Smooth muscle cell of the brain vasculature (primary cell): ENCODE results near the gene HTR3B.
A peak's percentile ranks its signal among the peaks of the same experiment; 100 is the strongest.
"Not testable (repeated sequence)": the region's sequence is repeated elsewhere in the genome, so short reads cannot be mapped to it uniquely, and the experiment has no call there.

Experiments used
- DNase-seq: peaks from one replicate; pipeline ENCODE4 v3.0.0-alpha.2; 2012; ENCODE audit warnings: low read depth, low spot score

The HTR3B gene

DNA sequence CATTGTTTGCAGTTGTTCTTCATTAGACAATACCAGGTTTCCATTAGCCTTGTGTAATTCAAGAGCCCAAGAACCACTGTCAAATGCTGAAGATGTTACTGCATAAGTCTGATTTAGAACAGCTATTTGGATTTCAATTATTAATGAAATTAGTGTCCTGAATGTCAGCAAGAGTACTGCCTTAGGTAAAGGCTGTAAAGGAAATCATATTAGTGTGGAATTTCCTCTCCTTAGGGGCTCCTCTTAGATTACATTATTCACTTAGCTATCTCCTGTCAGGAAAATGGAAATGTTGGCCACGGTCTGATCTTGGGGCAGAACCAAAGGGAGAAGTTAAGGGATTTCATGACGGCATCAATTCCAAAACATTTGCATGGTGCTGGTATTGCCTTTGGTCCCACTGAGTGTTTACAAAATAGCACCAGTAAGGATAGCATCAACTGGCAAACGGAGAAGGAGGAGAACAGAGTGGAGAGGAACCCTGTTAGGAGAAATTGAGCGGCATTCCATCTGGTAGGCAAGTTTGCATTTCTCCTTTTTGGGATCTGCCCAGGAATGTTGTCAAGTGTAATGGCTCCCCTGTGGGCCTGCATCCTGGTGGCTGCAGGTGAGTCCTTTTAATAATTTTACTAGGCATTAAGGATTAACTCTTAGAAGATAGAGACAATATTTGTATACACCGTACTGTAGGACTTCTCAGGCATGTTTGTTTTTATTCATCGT, at the start of gene HTR3B:
TSS of gene HTR3B (plus strand) at position 418 of the 723 bp plus-strand sequence. CDS start at position 556, 138 bp downstream.
- no peak for DNase-seq

GRCh38 chr11:113855803-113856202, 48.8 kb upstream of the HTR3B start:
- DNase-seq = no peak

GRCh38 chr11:113856966-113857759, 47.4 kb upstream of the HTR3B start:
- no peak for DNase-seq

DNA sequence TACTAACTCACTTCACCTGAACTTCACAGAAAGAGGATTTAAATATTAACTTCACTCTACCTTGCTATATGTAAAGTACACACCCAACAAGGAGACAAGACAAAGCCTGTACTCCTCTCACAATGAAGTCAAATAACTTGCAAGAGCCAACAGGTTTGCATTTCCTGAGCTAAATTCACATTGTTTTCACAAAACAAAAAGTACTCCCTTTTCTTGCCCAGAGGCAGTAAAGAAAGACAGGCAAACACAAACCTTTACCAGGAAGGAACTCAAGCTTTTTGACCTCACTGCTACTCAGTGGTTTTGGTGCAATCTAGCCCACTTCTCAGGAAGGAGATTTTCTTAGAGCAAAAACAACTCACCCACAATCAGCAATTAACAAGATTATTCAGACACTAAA, 44.9 kb upstream of the HTR3B start:
- no peak for DNase-seq

GRCh38 chr11:113862435-113862834, 42.2 kb upstream of the HTR3B start:
- DNase-seq = no peak

GRCh38 chr11:113864410-113864809, 40.2 kb upstream of the HTR3B start:
- no peak for DNase-seq

DNA sequence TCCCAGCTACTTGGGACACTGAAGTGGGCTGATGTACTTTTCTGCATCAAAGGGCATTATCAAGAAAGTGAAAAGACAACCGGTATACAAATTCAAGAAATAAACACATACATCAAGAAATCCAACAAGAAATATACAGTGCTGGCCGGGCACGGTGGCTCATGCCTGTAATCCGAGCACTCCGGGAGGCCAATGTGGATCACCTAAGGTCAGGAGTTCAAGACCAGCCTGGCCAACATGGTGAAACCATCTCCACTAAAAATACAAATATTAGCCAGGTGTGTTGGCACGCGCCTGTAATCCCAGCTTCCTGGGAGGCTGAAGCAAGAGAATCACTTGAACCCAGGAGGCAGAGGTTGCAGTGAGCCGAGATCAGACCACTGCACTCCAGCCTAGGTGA, 38.7 kb upstream of the HTR3B start:
- DNase-seq = no peak

GRCh38 chr11:113867843-113868503, 36.6 kb upstream of the HTR3B start:
- DNase-seq = no peak

- DNase-seq = no peak
Measured at GRCh38 chr11:113871336-113871735, 33.3 kb upstream of the HTR3B start.

DNA sequence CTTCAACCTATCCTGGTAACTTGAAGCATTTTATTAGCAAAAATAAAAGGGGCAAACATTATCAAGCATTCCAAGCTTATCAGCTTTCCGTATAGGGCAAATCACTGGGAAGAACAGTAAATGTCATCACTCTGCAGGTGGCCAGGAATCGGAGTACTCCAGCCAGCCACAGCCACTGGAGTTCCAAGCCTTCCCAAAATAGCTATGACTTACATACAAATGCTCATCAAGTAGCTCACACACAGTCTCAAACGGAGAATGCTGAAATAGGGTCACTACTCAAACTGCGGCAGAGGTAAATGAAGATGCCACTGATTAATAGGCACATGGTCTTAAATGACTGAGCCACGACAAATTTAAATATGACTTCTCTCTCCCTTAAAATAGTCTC, 31.4 kb upstream of the HTR3B start:
- no peak for DNase-seq

- no peak for DNase-seq
Measured at GRCh38 chr11:113874096-113874495, 30.5 kb upstream of the HTR3B start.

- DNase-seq = no peak
Measured at GRCh38 chr11:113874581-113875233, 29.9 kb upstream of the HTR3B start.

DNA sequence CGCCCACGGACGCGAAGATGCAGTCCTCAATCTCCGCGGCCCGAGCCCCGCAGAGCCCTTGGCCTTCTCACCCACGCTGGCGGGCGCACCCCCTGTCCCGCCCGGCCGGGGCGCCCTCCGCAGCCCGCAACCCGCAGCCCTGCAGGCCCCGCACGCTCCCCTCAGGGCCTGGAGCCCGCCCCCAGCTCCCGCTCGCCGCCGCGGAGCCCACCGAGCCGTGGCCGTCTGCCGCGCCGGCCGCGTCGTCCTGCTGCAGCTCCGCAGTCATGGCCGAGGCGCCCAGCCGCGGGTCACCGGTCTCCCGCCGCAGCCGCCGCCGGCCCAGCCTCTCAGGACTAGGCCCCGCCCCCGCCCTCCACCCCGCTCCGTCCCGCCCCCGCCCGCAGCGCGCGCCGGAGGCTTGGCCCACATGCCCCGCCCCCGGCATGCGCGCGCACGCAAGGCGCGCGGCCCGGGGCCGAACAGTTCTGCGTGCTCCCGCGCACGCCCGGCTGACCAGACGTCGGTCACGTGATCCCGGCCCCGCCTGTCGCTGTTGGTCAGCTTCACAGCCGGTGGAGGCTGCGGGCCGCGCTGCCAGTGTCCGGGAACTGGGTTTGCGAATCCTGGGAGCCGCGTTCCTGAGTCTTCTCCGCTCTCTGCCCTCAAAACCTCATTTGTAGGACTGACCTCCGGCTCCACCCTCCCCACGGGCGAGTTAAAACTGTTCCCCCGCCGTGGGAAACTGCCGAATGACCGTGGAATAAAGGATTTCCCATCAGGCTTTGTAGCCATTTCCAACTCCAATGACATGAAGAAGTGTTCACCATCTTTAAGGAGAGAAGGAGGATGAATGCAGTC, 29.1 kb upstream of the HTR3B start, which contains the start of gene USP28:
TSS of gene USP28 (minus strand) at position 339 of the 840 bp plus-strand sequence. CDS start at position 268, 71 bp downstream.
- DNase-seq = peak; percentile 92

DNA sequence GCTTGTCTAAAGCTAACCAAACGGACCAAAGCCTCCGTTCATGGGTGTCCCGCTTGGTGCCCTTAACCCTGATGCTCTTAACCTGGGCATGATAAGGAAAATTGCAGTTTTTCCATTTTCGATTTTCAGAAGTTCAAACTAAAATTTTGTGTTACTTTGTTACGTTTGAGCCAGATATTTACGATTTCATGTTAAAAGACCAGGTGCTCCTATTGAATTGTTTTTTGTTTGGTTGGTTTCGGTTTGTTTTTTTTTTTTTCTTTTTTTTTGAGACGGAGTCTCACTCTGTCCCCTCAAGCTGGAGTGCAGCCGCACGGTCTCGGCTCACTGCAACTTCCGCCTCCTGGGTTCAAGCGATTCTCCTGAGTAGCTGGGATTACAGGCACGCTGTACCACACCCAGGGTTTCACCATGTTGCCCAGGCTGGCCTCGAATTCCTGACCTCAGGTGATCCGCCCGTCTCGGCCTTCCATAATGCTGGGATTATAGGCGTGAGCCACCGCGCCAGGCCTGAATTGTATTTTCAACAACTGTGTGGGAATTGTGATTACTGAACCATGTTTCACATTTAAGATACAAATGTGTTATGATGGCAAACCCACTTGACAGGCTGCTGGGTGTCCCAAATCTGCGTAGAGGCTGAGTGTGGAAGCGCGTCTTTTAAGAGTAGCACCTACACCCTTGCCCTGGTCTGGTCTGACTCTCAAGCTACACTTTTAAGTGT, 28.4 kb upstream of the HTR3B start:
- DNase-seq = no peak

DNA sequence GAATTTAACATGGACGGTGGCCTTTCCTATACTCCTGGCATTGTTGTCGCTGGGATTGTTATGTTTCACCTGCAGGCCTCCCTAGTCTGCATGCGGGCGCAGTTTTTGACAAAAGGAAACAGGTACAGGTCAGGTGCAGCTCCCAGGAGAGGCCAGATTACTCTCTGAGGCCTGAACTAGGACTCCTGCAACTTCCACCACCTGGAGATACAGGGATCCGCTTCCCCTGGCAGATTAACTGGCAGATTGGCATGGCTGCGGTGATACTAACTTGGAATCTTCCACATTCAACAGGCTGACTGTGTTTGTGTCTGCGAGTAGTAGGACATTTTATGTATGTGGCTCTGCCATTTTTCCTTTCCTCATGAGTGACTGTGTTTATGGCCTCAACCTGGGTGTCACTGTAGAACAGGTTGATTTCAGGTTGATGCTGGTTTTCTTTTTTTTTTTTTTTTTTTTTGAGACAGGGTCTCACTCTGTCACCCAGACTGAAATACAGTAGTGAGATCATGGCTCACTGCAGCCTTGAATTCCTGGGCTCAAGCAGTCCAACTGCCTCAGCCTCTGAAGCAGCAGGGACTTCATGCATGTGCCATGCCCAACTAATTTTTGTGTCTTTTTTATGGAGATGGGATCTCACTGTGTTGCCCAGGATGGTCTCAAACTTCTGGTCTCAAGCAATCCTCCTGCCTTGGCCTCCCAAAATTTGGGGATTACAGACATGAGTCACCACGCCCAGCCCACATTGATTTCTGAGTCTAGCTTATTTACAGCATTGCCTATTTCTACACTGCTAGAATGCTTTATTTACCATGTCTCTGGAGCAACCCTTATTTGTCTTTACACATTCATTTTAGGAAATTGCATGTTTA, 27.6 kb upstream of the HTR3B start:
- no peak for DNase-seq

DNA sequence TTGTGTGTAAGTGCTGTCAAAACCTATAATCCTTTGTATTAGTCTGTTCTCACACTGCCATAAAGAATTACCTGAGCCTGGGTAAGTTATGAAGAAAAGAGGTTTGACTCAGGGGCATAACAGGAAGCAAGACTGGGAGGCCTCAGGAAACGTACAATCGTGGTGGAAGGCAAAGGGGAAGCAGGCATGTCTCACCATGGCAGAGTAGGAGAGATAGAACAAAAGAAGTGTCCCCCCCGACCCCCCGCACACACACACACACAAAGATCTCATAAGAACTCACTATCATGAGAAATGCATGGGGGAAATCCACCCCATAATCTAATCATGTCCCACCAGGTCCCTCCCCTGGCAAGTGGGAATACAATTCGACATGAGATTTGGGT, 26.9 kb upstream of the HTR3B start:
- DNase-seq = no peak

- not testable (repeated sequence) for DNase-seq
Measured at GRCh38 chr11:113879446-113879845, 25.1 kb upstream of the HTR3B start.

DNA sequence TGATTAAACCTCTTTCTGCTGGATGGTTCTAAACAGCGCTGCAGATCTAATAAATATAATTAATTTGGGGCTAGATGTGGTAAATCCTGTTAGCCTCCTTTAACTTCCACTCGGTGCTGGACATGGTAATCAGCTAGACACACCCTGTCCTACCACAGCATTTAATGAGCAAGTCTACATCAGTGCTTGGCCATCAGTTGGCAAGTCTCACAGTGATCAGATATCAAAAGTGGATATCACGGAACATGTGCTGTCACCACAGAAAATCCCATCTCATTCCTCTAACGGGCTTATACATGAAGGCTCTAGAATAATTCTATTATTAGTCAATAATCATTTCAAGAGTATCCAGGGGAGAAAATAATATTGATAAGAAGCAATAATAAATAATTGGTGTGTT, 23.6 kb upstream of the HTR3B start:
- DNase-seq = no peak

DNA sequence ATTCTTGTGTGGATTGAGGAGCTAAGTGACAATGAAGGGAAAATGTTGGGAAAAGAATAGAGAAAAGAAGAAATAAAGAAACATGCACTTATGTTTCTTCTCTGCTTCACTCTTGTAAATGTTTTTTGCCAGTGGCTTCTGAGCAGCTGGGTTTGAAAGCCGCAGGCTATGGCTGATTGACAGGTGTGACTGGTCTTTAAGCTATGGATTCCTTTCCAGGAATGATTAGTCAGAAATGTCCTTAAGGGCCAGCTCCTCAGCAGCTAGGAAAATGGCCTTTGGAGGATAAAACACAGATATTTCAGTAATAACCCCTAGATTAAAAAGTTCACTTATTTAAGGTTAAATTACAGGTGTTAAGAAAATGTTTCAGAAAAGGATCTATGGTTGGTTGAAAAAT, 22.7 kb upstream of the HTR3B start:
- no peak for DNase-seq
